ENCODE measurements around the gene TIGIT.

Gene TIGIT

DNA sequence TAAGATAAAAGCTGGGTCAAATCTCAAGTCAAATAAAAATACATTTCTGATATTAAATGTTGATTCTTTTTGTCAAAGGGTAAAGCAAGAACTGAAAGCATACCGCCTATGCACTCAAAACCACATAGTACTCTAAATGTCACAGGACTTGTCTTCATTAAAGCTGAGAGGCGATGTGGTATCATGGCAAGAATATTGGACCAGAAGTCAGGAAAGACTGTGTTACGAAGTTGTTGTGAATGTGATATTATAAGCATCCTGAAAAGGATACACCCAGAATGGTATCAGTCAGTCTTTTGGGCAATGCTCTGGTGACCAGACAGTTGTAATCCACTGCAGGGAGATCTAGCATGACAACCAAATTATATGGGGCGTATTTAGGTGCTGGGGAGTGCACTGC lies 33.8 kb downstream of the TIGIT start:
- Histone ChIP-seq H3K27me3 (ENCODE audit: insufficient read depth, low read depth, severe bottlenecking) (peaks cover 1% of the 10 kb centered on the region), H3K36me3 (no peaks in the 10 kb centered on the region), H3K27ac (no peak overlapping the region), H3K9me3 (ENCODE audit: severe bottlenecking) (no peaks in the 10 kb centered on the region), H3K4me3 (ENCODE audit: low read depth, low read length) (no peak overlapping the region)
- no peak for DNase-seq
- TF ChIP-seq, protein P1, sequence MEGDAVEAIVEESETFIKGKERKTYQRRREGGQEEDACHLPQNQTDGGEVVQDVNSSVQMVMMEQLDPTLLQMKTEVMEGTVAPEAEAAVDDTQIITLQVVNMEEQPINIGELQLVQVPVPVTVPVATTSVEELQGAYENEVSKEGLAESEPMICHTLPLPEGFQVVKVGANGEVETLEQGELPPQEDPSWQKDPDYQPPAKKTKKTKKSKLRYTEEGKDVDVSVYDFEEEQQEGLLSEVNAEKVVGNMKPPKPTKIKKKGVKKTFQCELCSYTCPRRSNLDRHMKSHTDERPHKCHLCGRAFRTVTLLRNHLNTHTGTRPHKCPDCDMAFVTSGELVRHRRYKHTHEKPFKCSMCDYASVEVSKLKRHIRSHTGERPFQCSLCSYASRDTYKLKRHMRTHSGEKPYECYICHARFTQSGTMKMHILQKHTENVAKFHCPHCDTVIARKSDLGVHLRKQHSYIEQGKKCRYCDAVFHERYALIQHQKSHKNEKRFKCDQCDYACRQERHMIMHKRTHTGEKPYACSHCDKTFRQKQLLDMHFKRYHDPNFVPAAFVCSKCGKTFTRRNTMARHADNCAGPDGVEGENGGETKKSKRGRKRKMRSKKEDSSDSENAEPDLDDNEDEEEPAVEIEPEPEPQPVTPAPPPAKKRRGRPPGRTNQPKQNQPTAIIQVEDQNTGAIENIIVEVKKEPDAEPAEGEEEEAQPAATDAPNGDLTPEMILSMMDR (IDR thresholded peaks at IDR 0.05; ENCODE audit: low read depth, low read length): no peak

DNA sequence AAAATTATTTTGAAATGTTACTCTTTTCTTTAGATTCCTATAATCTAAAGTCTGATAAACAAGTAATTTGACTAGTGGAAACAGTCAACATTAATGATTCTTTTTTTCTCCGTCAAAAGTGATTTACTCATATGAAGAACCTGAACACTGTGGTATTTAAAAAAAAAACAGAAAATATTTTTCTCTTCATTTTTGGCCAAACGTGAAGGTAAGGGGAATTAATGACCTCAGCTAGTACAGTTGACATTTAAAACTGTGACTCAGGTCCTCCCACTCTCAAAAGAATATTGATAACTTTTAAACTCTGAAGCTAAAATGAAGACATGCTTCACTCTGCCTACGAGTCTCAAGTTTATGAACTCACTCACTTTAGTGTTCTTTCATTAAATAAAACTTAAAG lies 34.5 kb downstream of the TIGIT start:
- H3K27me3 ChIP-seq (ENCODE audit: insufficient read depth, low read depth, severe bottlenecking): no peaks in the 10 kb centered on the region
- DNase-seq: no peak
- H3K27ac ChIP-seq: no peak overlapping the region
- no peak overlapping the region for H3K4me3 ChIP-seq (ENCODE audit: low read depth, low read length)
- no peaks in the 10 kb centered on the region for H3K36me3 ChIP-seq
- TF ChIP-seq, protein P1 (IDR thresholded peaks at IDR 0.05; ENCODE audit: low read depth, low read length): no peak
- no peaks in the 10 kb centered on the region for H3K9me3 ChIP-seq (ENCODE audit: severe bottlenecking)

DNA sequence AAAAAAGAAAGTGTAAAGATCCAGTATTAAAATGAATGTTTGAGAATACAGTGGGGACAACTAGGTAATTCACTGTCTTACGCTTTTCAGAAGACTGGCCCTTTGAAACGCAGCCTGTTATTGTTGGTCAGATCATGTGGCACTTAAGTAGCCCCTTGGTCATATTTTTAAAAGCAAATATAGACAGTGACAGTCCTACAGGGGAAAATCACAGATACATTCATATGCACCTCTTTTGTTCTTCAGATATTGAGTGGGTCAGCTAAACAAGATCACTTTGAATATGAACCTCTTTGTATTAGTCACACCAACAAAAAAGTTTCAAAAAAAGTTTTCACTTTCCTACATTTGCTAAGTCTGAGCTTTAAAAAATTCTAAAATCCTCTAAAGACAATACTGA lies 36.0 kb downstream of the TIGIT start:
- TF ChIP-seq, protein P1 (IDR thresholded peaks at IDR 0.05; ENCODE audit: low read depth, low read length): no peak
- DNase-seq: no peak
- H3K27ac ChIP-seq: no peak overlapping the region
- no peak overlapping the region for H3K4me3 ChIP-seq (ENCODE audit: low read depth, low read length)
- no peaks in the 10 kb centered on the region for H3K9me3 ChIP-seq (ENCODE audit: severe bottlenecking)
- H3K27me3 ChIP-seq (ENCODE audit: insufficient read depth, low read depth, severe bottlenecking): no peaks in the 10 kb centered on the region
- no peaks in the 10 kb centered on the region for H3K36me3 ChIP-seq

DNA sequence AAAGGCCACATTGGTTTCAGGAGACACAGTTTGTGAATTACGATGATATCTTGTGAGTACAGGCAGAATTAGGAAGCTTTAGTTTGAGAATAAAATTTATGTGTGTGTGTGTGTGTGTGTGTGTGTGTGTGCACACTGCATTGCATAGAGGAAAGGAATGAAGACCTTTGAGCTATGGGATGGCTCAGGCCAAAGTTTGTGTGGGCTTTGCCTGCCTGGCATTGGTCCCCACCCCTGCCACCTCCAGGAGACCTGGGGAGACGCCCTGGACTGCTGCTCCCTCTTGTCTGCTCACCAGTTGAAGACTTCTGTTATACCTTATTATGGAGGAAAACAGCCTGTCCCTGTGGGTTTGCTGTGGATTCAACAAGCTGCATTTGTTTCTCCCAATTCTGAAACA lies 37.2 kb downstream of the TIGIT start:
- no peaks in the 10 kb centered on the region for H3K36me3 ChIP-seq
- no peak overlapping the region for H3K4me3 ChIP-seq (ENCODE audit: low read depth, low read length)
- no peak for DNase-seq
- no peaks in the 10 kb centered on the region for H3K9me3 ChIP-seq (ENCODE audit: severe bottlenecking)
- TF ChIP-seq, protein P1 (IDR thresholded peaks at IDR 0.05; ENCODE audit: low read depth, low read length): no peak
- H3K27ac ChIP-seq: no peak overlapping the region
- no peaks in the 10 kb centered on the region for H3K27me3 ChIP-seq (ENCODE audit: insufficient read depth, low read depth, severe bottlenecking)

DNA sequence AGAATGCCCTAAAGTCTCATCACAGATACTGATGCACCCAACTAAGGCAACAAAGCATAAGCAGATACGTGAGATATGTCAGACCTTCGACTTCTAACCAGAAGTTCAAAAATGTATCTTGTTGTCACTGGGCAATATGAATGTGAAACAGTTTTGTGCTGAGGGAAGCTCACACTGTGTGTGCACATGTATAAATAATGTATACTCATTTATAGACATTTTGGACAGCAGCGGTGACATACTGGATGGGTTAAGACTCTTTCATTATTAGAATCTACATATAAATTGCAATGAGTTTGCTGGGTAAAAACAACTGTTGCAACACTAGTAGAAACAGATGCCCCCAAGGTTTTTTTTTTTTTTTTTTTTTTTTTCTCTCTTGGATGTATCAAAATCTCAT lies 37.9 kb downstream of the TIGIT start:
- TF ChIP-seq, protein P1 (IDR thresholded peaks at IDR 0.05; ENCODE audit: low read depth, low read length): no peak
- H3K27ac ChIP-seq: no peak overlapping the region
- H3K27me3 ChIP-seq (ENCODE audit: insufficient read depth, low read depth, severe bottlenecking): no peaks in the 10 kb centered on the region
- DNase-seq: no peak
- no peak overlapping the region for H3K4me3 ChIP-seq (ENCODE audit: low read depth, low read length)
- no peaks in the 10 kb centered on the region for H3K9me3 ChIP-seq (ENCODE audit: severe bottlenecking)
- no peaks in the 10 kb centered on the region for H3K36me3 ChIP-seq

DNA sequence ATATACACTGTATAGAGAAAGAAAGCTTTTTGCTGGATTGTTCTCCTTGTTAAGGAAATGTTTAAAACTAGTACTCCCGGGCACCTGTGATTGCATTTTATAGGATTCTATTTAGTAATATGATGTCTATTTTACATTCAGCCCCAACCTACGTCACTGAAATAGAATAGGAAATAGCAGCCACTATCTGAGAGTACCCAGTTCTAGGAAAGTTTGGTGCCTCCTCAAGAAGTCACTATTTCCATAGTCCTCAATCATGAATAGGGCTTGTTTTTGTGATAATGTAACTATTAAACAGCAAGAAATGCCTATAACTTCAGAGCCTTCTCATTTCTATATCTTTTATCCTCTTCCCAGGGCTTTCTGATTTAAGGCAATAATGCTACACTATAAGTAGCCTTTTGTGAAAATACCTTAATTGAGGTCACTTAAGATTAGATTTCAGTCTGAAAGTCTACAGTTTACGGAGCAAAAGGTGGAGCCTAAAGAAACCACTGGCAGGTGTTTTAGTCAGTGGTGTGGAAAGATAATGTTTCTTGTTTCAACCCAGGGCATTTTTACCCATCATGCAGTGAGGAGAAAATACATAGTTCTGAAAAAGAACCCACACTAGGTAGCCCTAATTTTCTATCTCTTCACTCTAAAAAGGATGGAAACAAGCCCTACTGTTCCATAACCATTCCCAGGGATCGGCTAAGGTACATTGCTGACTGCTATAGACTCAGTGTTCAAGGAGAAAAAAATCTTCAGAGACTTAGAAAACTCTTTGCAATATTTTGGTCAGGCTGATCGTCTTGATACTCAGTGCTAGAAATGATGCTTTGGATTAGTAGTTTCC lies 38.7 kb downstream of the TIGIT start:
- Histone ChIP-seq H3K9me3 (ENCODE audit: severe bottlenecking) (no peaks in the 10 kb centered on the region), H3K27ac (no peak overlapping the region), H3K36me3 (no peaks in the 10 kb centered on the region), H3K4me3 (ENCODE audit: low read depth, low read length) (no peak overlapping the region), H3K27me3 (ENCODE audit: insufficient read depth, low read depth, severe bottlenecking) (no peaks in the 10 kb centered on the region)
- TF ChIP-seq, protein P1 (IDR thresholded peaks at IDR 0.05; ENCODE audit: low read depth, low read length): no peak
- DNase-seq: no peak
